ENCODE results near the gene RHOF.

DNA sequence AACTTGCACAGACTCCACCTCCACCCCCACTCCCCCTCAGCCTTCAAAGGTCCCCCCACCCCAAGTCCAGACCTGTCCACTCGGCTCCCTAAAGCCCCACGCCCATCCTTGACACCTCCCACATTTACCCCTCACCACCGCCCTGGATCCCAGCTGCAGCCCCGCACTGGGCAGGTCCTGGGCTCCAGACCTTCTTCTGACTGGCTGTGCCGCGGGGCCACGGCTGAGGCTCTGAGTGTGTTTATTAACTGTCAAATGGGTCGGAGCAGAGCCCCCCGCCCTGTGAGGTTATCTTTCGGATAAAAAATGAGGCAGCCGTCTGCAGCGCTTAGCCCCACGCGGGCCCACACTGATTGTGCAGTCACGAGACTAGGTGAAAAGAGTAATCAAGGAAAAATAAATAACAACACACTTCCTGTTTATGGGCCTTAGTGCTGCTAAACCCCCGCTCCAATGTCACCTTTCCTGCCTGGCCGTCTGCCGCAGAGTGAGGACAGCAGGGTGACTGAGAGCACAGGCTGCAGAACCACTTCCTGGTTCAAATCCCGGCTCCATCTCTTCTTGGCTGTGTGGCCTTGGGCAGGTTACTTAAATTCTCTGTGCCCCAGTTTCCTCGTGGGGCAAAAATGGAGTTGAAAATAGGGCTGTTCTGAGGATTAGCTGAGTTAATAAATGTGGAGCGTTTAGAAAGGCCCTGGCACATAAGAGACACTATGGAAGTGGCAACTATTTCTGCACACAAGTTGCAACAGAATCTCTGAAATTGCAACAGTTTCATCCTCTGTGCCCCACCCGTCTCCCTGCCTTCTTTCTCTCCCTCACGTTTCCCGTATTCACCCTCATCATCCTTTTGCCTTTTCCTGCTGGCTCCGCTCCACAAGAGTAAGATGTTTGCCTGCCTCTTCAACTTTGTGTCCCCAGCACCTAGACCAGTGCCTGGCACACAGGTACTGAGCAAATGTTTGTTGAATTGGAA is 19.7 kb upstream of the RHOF start:
- TF ChIP-seq, protein P1, sequence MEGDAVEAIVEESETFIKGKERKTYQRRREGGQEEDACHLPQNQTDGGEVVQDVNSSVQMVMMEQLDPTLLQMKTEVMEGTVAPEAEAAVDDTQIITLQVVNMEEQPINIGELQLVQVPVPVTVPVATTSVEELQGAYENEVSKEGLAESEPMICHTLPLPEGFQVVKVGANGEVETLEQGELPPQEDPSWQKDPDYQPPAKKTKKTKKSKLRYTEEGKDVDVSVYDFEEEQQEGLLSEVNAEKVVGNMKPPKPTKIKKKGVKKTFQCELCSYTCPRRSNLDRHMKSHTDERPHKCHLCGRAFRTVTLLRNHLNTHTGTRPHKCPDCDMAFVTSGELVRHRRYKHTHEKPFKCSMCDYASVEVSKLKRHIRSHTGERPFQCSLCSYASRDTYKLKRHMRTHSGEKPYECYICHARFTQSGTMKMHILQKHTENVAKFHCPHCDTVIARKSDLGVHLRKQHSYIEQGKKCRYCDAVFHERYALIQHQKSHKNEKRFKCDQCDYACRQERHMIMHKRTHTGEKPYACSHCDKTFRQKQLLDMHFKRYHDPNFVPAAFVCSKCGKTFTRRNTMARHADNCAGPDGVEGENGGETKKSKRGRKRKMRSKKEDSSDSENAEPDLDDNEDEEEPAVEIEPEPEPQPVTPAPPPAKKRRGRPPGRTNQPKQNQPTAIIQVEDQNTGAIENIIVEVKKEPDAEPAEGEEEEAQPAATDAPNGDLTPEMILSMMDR (IDR thresholded peaks at IDR 0.05), result no peak
- TF ChIP-seq POLR2A (IDR thresholded peaks at IDR 0.05) (no peak), EP300 (IDR thresholded peaks at IDR 0.05) (no peak)

Data from tibial nerve (tissue), 4 donors.